Neuronal stem cell (in vitro differentiated cells): ENCODE measurements around the gene UGT1A4.

Source experiments
- DNase-seq: peaks from one replicate; pipeline ENCODE4 v3.0.0-alpha.2; 2013; ENCODE audit warnings: low spot score
- H2AFZ ChIP-seq: one replicate; pipeline ENCODE4 v1.6.1; 2013; ENCODE audit warnings: mild to moderate bottlenecking, low read length, inconsistent platforms
- H2AK5ac ChIP-seq: 2 replicates; pipeline ENCODE4 v1.6.1; 2013; ENCODE audit warnings: low read depth, mild to moderate bottlenecking, inconsistent platforms, low read length, moderate library complexity, mixed read lengths
- H2BK120ac ChIP-seq: 2 replicates; pipeline ENCODE4 v1.6.1; 2013; ENCODE audit warnings: low read depth, mild to moderate bottlenecking, inconsistent platforms, low read length, moderate library complexity, mixed read lengths
- H2BK12ac ChIP-seq: one replicate; pipeline ENCODE4 v1.6.1; 2013; ENCODE audit warnings: low read length, inconsistent platforms
- H2BK15ac ChIP-seq: 2 replicates; pipeline ENCODE4 v1.6.1; 2013; ENCODE audit warnings: mild to moderate bottlenecking, low read length, inconsistent platforms, mixed read lengths
- H2BK5ac ChIP-seq: one replicate; pipeline ENCODE4 v1.6.1; 2013; ENCODE audit warnings: inconsistent platforms, mild to moderate bottlenecking, low read length, moderate library complexity
- H3K14ac ChIP-seq: one replicate; pipeline ENCODE4 v1.6.1; 2013; ENCODE audit warnings: low read length, inconsistent platforms
- H3K18ac ChIP-seq: 2 replicates; pipeline ENCODE4 v1.6.1; 2013; ENCODE audit warnings: low read length, inconsistent platforms
- H3K23ac ChIP-seq: 2 replicates; pipeline ENCODE4 v1.6.1; 2013; ENCODE audit warnings: low read depth, mild to moderate bottlenecking, mixed read lengths, low read length, inconsistent platforms; ENCODE audit not compliant: poor library complexity
- H3K27ac ChIP-seq: replicated peaks from 3 replicates; pipeline ENCODE4 v1.5.1; 2013; ENCODE audit warnings: low read length, inconsistent platforms
- H3K27me3 ChIP-seq, 3 experiments: 2 replicates each; pipeline ENCODE4 v1.6.1; 2013; ENCODE audit warnings: low read length in 3 of 3, mild to moderate bottlenecking in 2 of 3, inconsistent platforms in 1 of 3, low read depth in 1 of 3, mixed read lengths in 1 of 3, moderate library complexity in 1 of 3; ENCODE audit not compliant: control insufficient read depth in 3 of 3, insufficient read depth in 3 of 3
- H3K36me3 ChIP-seq, 2 donors: replicated peaks in 1 of 2; 2 replicates each; pipeline ENCODE4 v1.6.1; 2013; ENCODE audit warnings: low read length in 2 of 2; ENCODE audit not compliant: control insufficient read depth in 2 of 2, insufficient read depth in 2 of 2
- H3K4ac ChIP-seq: 2 replicates; pipeline ENCODE4 v1.6.1; 2013; ENCODE audit warnings: inconsistent platforms, mild to moderate bottlenecking, low read length, moderate library complexity
- H3K4me1 ChIP-seq, 2 donors: 1 replicate in 1 of 2; 2 replicates in 1 of 2; pipeline ENCODE4 v1.6.1; 2013; ENCODE audit warnings: low read length in 2 of 2, low read depth in 1 of 2; ENCODE audit not compliant: control insufficient read depth in 2 of 2, insufficient read depth in 1 of 2
- H3K4me2 ChIP-seq: one replicate; pipeline ENCODE4 v1.6.1; 2013; ENCODE audit warnings: mild to moderate bottlenecking, low read length, inconsistent platforms; ENCODE audit not compliant: insufficient read depth, poor library complexity, severe bottlenecking
- H3K4me3 ChIP-seq, 2 donors: 2 replicates each; pipeline ENCODE4 v1.5.1; 2013; ENCODE audit warnings: low read length in 2 of 2, mild to moderate bottlenecking in 2 of 2, inconsistent platforms in 1 of 2, moderate library complexity in 1 of 2
- H3K79me1 ChIP-seq: one replicate; pipeline ENCODE4 v1.6.1; 2013; ENCODE audit warnings: low read depth, mild to moderate bottlenecking, inconsistent platforms, low read length, moderate library complexity
- H3K9ac ChIP-seq: one replicate; pipeline ENCODE4 v1.6.1; 2013; ENCODE audit warnings: mild to moderate bottlenecking, low read depth, low read length, inconsistent platforms; ENCODE audit not compliant: poor library complexity
- H3K9me3 ChIP-seq, 2 donors: replicated peaks in 1 of 2; 2 replicates each; pipeline versions ENCODE3 to v1.6.1; 2013; ENCODE audit warnings: low read length in 2 of 2, mild to moderate bottlenecking in 2 of 2, inconsistent platforms in 1 of 2, low read depth in 1 of 2, mixed read lengths in 1 of 2, moderate library complexity in 1 of 2; ENCODE audit not compliant: control insufficient read depth in 2 of 2, insufficient read depth in 1 of 2
- H4K8ac ChIP-seq: one replicate; pipeline ENCODE4 v1.6.1; 2013; ENCODE audit warnings: low read depth, mild to moderate bottlenecking, inconsistent platforms, low read length, moderate library complexity
- H4K91ac ChIP-seq: one replicate; pipeline ENCODE4 v1.6.1; 2013; ENCODE audit warnings: low read length, low read depth, mild to moderate bottlenecking, inconsistent platforms; ENCODE audit not compliant: poor library complexity
- WGBS, 2 donors: extraction: QIAGEN DNeasy Blood & Tissue Kit; methylation state at CpG; one replicate each; pipeline ENCODE4 v1.1.7; 2013; ENCODE audit warnings: missing lambda C conversion rate in 2 of 2, mixed read lengths in 1 of 2; ENCODE audit not compliant: insufficient read length in 2 of 2, insufficient replicate concordance in 1 of 2; ENCODE audit errors: extremely low coverage in 2 of 2; 5-methylcytosine and 5-hydroxymethylcytosine counted together

UGT1A4 gene

GRCh38 chr2:233764264-233764663, 45.7 kb downstream of the UGT1A4 start:
- no peak overlapping the region for H3K23ac ChIP-seq
- no CpG with 5 or more reads among the region's 7 CpGs for WGBS, 2 donors
- no peak overlapping the region for H2AFZ ChIP-seq

GRCh38 chr2:233764761-233765160, 46.2 kb downstream of the UGT1A4 start:
- no peaks in the 10 kb centered on the region for H3K27me3 ChIP-seq

More at GRCh38 chr2:233764264-233764663, 45.7 kb downstream of the UGT1A4 start:
- Histone ChIP-seq H2BK12ac (no peak overlapping the region), H3K4ac (no peak overlapping the region), H3K18ac (no peak overlapping the region), H3K4me2 (no peak overlapping the region), H3K4me1 (peaks cover 3 to 6% of the 10 kb centered on the region in 2 donors), H3K4me3 (no peak overlapping the region), H3K36me3 (no peaks in the 10 kb centered on the region), H2BK15ac (no peak overlapping the region), H3K14ac (no peak overlapping the region), H4K8ac (no peak overlapping the region), H3K27me3 (no peaks in the 10 kb centered on the region), H2BK5ac (no peak overlapping the region), H3K79me1 (no peaks in the 10 kb centered on the region), H3K9me3 (peaks cover under 1 to 5% of the 10 kb centered on the region in 2 donors), H2BK120ac (no peak overlapping the region), H3K9ac (no peak overlapping the region), H2AK5ac (no peak overlapping the region), H3K27ac (no peak overlapping the region), H4K91ac (no peak overlapping the region)
- no peak for DNase-seq

GRCh38 chr2:233766416-233766815, 47.9 kb downstream of the UGT1A4 start:
- no peak for DNase-seq
- no CpG with 5 or more reads among the region's 4 CpGs for WGBS, 2 donors

More at GRCh38 chr2:233764761-233765160, 46.2 kb downstream of the UGT1A4 start:
- no peak overlapping the region for H3K23ac ChIP-seq
- WGBS, 2 donors, result no CpG with 5 or more reads among the region's 3 CpGs
- H3K27ac ChIP-seq, result no peak overlapping the region
- H3K18ac ChIP-seq, result no peak overlapping the region
- no peak for DNase-seq
- H2AK5ac ChIP-seq, result no peak overlapping the region
- H3K4me3 ChIP-seq, result no peak overlapping the region
- H3K4me1 ChIP-seq, result peaks cover 3 to 6% of the 10 kb centered on the region in 2 donors
- no peak overlapping the region for H4K91ac ChIP-seq
- H3K9me3 ChIP-seq, result peaks cover 2 to 9% of the 10 kb centered on the region in 2 donors
- H3K36me3 ChIP-seq, result no peaks in the 10 kb centered on the region
- no peak overlapping the region for H4K8ac ChIP-seq
- H3K4ac ChIP-seq, result no peak overlapping the region
- no peak overlapping the region for H2BK15ac ChIP-seq
- H2BK12ac ChIP-seq, result no peak overlapping the region
- no peak overlapping the region for H2AFZ ChIP-seq
- H3K79me1 ChIP-seq, result no peaks in the 10 kb centered on the region
- no peak overlapping the region for H3K9ac ChIP-seq
- H3K14ac ChIP-seq, result no peak overlapping the region
- no peak overlapping the region for H2BK5ac ChIP-seq
- H3K4me2 ChIP-seq, result no peak overlapping the region
- H2BK120ac ChIP-seq, result no peak overlapping the region

GRCh38 chr2:233768076-233768475, 49.5 kb downstream of the UGT1A4 start:
- Histone ChIP-seq H4K91ac (no peak overlapping the region), H2BK120ac (no peak overlapping the region), H4K8ac (no peak overlapping the region), H2BK15ac (no peak overlapping the region), H3K18ac (no peak overlapping the region), H3K27ac (no peak overlapping the region), H3K23ac (no peak overlapping the region), H3K4me3 (no peak overlapping the region), H3K9ac (no peak overlapping the region), H3K4me1 (peaks cover 3 to 6% of the 10 kb centered on the region in 2 donors), H3K9me3 (peaks cover 2 to 9% of the 10 kb centered on the region in 2 donors), H3K4me2 (no peak overlapping the region), H2AFZ (peak overlapping the region; percentile 75), H3K79me1 (no peaks in the 10 kb centered on the region), H3K27me3 (no peaks in the 10 kb centered on the region), H3K4ac (no peak overlapping the region), H3K14ac (no peak overlapping the region), H2BK5ac (no peak overlapping the region), H3K36me3 (no peaks in the 10 kb centered on the region), H2BK12ac (no peak overlapping the region), H2AK5ac (no peak overlapping the region)
- WGBS, 2 donors, result no CpG with 5 or more reads among the region's 4 CpGs
- DNase-seq, result no peak

More at GRCh38 chr2:233766416-233766815, 47.9 kb downstream of the UGT1A4 start:
- Histone ChIP-seq H3K23ac (no peak overlapping the region), H2BK12ac (no peak overlapping the region), H3K14ac (no peak overlapping the region), H3K27me3 (no peaks in the 10 kb centered on the region), H2AK5ac (no peak overlapping the region), H4K91ac (no peak overlapping the region), H3K4me1 (peaks cover 3 to 6% of the 10 kb centered on the region in 2 donors), H4K8ac (no peak overlapping the region), H3K4me2 (no peak overlapping the region), H3K9ac (no peak overlapping the region), H3K4ac (no peak overlapping the region), H3K27ac (no peak overlapping the region), H3K36me3 (no peaks in the 10 kb centered on the region), H2BK5ac (no peak overlapping the region), H2BK15ac (no peak overlapping the region), H3K9me3 (peaks cover 2 to 9% of the 10 kb centered on the region in 2 donors), H3K18ac (peak overlapping the region; percentile 57), H2BK120ac (no peak overlapping the region), H3K79me1 (no peaks in the 10 kb centered on the region), H2AFZ (no peak overlapping the region), H3K4me3 (no peak overlapping the region)
